ENCODE data around the gene NELL2. TPM values are rescaled to one million over a fixed set of nuclear protein-coding genes. Genes with fewer than 3 reads are reported as not detected.
A peak's percentile ranks its signal among the peaks of the same experiment; 100 is the strongest.

Gene NELL2
- total RNA-seq, 1 donor from 2014 or later: 27.1 TPM

DNA sequence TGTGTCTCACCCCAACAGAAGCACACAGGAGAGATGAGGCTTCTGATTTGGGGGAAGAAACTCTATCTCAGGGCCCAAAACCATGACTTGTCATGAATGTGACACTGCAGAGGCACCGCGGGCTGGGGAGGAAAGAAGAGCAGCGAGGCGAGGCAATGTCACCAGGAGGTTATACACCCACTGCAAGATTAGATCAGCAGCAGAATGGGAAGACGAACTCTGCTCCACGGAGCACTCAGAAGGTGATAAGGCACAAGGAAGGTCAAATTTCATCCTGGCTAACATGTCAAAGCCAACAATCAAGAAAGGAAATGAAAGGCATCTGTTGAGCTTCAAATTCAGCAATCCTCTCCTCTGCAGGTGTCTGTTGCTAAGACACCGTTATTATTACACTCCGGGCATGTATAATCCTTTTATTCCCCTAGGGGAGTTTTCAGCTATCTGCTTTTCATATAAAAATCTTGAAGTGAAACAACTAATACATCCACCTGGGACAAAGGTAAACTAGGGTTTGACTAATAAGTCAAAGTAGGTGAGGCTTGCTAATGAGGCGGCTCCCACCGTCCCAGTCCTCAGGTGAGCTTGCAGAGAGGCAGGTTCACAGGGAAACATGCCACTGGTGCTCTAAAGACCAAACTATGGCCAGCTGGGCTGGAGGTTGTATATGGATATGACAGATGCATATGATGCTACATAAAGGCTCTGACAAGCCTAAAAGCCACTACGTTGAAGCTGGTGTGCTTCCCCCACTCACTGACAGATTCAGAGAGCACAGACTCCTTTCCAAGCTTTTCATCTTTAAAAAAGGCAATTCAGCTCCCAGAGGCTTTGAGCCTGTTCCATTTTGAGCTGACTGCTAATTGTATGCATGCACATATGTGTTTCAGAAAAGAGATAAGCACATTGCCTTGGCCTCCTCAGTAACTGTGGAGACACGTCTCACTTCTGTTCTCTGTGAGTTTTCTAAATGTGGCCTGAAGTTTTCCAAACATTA is 221.2 kb downstream of the NELL2 start:
- H3K9me3 Mint-ChIP-seq: no peaks in the 10 kb centered on the region
- peaks cover 17% of the 10 kb centered on the region for H3K4me1 Mint-ChIP-seq (ENCODE audit: unreplicated experiment)
- DNase-seq (ENCODE audit: extremely low spot score, unreplicated experiment): no peak
- H3K27ac Mint-ChIP-seq: peak overlapping the region; percentile 23
- H3K27me3 Mint-ChIP-seq: no peaks in the 10 kb centered on the region
- TF ChIP-seq, protein P1, sequence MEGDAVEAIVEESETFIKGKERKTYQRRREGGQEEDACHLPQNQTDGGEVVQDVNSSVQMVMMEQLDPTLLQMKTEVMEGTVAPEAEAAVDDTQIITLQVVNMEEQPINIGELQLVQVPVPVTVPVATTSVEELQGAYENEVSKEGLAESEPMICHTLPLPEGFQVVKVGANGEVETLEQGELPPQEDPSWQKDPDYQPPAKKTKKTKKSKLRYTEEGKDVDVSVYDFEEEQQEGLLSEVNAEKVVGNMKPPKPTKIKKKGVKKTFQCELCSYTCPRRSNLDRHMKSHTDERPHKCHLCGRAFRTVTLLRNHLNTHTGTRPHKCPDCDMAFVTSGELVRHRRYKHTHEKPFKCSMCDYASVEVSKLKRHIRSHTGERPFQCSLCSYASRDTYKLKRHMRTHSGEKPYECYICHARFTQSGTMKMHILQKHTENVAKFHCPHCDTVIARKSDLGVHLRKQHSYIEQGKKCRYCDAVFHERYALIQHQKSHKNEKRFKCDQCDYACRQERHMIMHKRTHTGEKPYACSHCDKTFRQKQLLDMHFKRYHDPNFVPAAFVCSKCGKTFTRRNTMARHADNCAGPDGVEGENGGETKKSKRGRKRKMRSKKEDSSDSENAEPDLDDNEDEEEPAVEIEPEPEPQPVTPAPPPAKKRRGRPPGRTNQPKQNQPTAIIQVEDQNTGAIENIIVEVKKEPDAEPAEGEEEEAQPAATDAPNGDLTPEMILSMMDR (conservative IDR thresholded peaks at IDR 0.05): no peak
- H3K36me3 Mint-ChIP-seq: no peaks in the 10 kb centered on the region
- peak overlapping the region; percentile 2 for H3K4me3 Mint-ChIP-seq

DNA sequence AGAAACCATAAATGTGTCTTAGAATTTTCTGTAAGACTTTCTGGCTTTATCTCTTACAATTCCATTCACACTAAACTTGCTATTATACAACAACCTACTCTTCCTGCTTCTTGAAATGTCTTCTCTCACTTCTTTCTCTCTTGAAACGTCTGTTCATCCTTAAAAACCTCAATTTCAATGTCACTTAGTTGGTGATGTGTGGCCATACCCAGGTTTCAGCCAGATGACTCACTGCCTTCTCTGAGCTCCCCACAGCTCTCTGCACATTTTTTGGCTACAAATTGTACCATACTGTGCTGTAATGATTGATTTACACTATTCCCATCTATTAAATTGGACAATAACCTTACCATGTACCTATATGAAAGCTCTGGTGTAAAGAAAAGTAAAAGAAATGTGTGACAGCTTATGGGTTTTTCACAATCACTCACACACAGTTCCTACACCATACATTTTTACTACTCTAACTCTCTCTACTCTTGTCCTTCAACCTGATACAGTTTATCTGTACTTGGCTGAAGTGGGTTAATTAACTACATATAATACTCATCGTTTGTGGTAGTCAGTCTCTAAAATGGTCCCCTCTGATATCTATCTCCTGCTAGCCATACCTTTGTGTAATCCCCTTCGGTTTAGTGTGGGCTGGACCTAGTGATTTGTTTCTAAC is 222.1 kb downstream of the NELL2 start:
- Mint-ChIP-seq H3K27me3 (peaks cover 3% of the 10 kb centered on the region), H3K9me3 (no peaks in the 10 kb centered on the region), H3K4me1 (ENCODE audit: unreplicated experiment) (peaks cover 24% of the 10 kb centered on the region), H3K4me3 (no peak overlapping the region), H3K27ac (no peak overlapping the region), H3K36me3 (no peaks in the 10 kb centered on the region)
- TF ChIP-seq, protein P1 (conservative IDR thresholded peaks at IDR 0.05): no peak
- DNase-seq (ENCODE audit: extremely low spot score, unreplicated experiment): no peak

DNA sequence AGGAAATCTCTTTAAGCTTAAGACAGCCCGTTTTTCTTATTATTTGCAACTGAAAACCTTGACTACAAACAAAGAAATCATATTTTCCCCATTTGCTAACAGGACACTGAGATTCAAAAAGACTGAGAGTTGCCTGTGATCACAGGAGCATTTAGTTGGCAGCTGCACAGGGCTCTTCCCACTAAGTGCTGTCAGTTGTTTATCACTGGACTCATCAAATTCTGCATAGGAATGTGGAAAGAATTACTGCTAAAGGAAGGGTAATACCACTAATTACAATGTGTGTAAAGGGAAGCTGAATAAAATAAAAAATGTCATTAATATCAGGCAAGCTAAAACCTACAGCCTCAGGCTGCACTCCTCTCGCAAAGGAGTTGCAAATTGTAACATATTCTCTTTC is 226.4 kb downstream of the NELL2 start:
- H3K4me3 Mint-ChIP-seq: no peak overlapping the region
- TF ChIP-seq, protein P1 (conservative IDR thresholded peaks at IDR 0.05): no peak
- H3K27ac Mint-ChIP-seq: no peak overlapping the region
- H3K9me3 Mint-ChIP-seq: no peaks in the 10 kb centered on the region
- H3K36me3 Mint-ChIP-seq: no peaks in the 10 kb centered on the region
- H3K27me3 Mint-ChIP-seq: peaks cover 3% of the 10 kb centered on the region
- no peak for DNase-seq (ENCODE audit: extremely low spot score, unreplicated experiment)
- H3K4me1 Mint-ChIP-seq (ENCODE audit: unreplicated experiment): peaks cover 20% of the 10 kb centered on the region

DNA sequence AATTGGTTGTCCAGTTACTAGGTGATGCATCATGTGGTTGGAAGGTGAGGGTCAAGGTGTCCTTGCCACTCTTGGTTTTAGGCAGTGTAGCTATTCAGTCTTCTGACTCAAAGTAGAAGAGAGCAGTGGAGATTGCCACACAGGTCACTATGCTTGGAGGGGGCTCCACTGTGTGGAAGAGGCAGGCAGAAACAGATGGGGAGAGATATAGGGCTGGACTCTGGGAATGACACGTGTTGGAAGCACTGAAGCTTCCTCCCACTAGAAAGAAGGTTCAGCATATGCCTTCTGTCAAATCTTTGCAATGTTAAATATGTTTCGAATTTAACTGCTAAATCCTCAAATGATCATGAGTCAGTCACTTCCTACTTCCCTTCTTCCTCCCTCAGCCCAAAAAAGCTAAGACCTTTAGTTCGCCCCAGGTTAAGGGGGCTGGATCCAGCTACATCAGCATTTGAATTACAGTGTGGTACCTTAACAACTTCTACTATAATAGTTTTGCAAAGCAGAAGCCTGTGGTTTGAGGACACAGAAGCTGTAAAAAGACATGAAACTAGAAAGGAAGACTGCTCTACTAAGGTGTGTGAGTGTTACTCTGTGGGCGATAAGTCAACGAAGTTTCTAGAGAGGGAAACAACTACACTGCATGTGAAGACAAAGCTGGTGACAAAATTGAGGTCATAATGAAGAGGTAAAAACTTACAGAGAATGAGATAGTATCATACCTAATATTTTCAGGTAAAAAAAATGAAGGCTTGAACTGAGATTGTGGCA is 228.0 kb downstream of the NELL2 start:
- Mint-ChIP-seq H3K36me3 (no peaks in the 10 kb centered on the region), H3K4me1 (ENCODE audit: unreplicated experiment) (peaks cover 7% of the 10 kb centered on the region), H3K4me3 (no peak overlapping the region), H3K27me3 (peaks cover 3% of the 10 kb centered on the region), H3K9me3 (no peaks in the 10 kb centered on the region), H3K27ac (no peak overlapping the region)
- TF ChIP-seq, protein P1 (conservative IDR thresholded peaks at IDR 0.05): no peak
- DNase-seq (ENCODE audit: extremely low spot score, unreplicated experiment): no peak

DNA sequence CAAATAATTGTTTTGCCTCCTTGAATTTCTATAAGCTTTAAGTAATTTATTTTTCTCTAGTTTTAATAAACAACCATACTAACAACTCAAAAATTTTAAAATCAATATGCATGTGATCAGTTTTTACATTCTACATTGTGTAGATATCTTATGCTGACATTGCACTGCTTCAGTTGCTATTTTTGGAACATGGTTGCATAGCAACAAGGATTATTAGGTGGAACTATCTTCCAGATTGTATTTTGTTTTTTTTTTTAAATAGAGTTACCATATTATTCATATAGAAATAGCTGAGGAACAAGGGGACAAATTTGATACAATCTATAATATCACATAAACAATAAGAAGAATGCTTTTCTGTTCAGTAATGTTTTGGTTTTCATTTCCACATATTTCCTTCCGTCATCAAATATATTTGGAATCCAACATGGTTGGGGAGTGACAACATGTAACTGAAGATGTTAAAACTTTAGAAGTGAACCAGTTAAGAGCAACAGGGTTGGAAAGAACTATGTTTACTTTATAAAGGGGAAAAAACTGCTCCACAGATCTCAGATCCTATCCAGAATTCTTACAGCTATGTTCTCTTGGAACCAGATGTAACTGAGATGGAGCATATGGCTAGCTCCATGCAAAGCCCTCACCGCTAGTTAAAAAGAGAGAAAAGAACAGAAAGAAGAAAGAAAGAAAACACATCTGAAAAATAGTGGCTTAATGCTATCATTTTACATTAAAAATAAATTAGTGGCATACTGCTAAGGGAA is 235.5 kb downstream of the NELL2 start:
- no peaks in the 10 kb centered on the region for H3K27me3 Mint-ChIP-seq
- no peak overlapping the region for H3K27ac Mint-ChIP-seq
- DNase-seq (ENCODE audit: extremely low spot score, unreplicated experiment): no peak
- H3K4me3 Mint-ChIP-seq: no peak overlapping the region
- no peaks in the 10 kb centered on the region for H3K36me3 Mint-ChIP-seq
- H3K9me3 Mint-ChIP-seq: no peaks in the 10 kb centered on the region
- no peaks in the 10 kb centered on the region for H3K4me1 Mint-ChIP-seq (ENCODE audit: unreplicated experiment)
- TF ChIP-seq, protein P1 (conservative IDR thresholded peaks at IDR 0.05): no peak
